ENCODE data around the gene DHRS11.

GRCh38 chr17:36650096-36650775 is 58.6 kb downstream of the DHRS11 start:
- TF ChIP-seq POLR2A (IDR thresholded peaks at IDR 0.05) (no peak), CTCF (IDR thresholded peaks at IDR 0.05) (no peak), POLR2AphosphoS5 (IDR thresholded peaks at IDR 0.05) (no peak)
